Cerebellar cortex (tissue), 1 donor: Measurements from ENCODE around the gene FXYD2.
"Not testable (repeated sequence)": the region's sequence is repeated elsewhere in the genome, so short reads cannot be mapped to it uniquely, and the experiment has no call there.

Source experiments
- DNase-seq: peaks from one replicate; pipeline ENCODE4 v3.0.0-alpha.2; 2015; ENCODE audit warnings: low spot score

FXYD2 gene

DNA sequence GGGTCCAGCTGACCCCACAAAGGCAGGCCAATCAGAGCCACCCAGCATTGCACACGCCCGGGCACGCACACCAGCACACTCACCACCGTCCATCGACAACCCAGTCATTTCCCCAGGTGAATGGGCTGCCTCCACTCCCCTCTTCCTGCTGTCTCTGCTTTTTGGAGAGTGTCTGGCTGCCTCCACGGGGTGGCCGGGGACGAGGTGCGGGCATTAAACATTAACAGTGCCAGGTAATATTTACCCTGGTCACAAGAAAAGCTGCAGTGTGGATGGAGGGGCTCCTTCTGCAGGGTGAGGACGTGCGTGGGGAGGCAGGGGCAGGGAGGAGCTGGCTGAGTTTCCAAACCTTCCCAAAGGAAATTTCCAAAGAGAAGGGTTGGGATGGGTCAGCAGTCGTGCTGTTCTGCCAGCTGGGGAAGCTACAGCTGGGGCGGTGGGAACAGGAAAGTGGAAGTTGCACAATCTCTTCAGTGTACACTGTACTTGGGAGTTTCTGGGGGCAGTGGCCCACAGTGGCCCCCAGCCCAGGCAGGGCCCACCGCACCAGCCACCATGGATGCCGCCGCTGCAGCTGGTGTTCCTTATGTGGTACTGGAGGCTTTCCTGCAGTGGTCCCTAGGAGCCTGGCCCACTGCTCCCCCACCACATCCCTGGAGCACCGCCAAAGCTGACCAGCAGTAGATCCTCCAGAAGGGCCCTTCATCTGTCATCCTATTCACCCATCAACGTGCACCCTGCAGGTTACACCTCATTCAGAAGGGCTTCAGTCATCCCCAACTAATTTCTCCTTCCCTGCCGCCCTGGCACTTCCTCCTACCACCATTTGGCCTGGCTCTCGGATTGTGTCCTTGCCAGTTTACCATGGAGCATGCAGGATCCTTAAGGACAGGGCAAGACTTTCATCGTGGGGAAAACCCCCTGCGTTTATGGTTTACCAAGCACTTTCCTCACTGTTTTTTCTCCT lies at the start of gene FXYD2:
Gene FXYD2, minus strand, starts transcription at position 174 of the 967 bp plus-strand sequence. Its CDS starts 66 bp downstream, at position 108.
- DNase-seq, result peak; percentile 46

DNA sequence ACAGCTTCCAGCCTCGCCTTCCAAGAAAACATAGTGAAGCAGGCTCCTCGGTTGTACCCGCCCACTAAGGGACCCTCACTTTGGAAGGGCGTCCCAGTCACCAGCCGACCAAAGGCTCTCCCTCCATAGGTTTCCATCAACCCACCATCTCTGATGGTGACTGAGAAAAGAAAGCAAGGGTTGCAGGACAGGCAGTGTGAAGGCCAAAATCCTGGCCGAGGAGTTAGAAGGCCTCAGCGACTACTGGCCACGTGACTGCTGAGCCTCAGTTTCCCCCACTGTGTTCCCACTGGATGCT lies 49.2 kb upstream of the FXYD2 start:
- DNase-seq, result no peak

DNA sequence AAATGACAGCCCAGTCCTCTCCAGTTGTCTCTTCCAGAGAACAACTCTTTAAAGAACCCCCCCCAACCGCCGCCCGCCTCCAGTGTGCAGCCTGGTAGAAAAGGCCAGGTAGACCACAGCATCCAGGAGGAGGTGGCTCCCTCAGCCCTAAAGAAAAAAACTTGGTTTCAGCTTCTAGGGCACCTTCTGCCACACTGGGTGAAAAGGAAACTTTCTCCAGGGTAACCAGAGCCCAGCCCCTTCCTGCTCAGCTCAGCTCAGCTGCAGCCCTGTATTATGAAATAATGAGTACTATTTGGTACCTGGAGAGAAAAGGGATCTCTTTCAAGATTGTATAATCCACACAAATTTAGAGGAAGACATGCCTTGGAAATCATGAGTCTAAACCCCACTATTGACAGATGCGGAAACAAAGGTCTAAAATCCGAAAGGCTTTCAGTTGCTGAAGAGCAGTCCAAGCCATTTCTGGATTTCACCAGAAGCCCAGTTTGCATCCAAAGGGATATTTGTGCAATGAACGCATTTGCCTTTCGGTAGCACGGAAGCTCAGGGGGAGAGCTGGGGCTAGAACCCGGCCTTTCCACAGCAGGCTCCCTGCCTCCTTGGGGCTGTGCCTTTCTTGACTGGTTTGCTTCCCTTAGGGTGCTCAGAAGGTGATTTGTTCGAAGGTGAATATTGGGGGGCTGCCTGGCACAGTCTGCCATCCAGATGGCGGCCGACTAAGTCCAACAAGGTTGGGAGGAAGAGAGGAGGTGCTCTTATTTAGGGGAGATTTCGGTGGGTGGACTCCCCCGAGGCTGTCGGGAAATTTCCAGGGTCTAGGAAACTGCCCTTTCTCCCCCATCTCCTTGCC lies 48.7 kb upstream of the FXYD2 start:
- DNase-seq, result no peak

DNA sequence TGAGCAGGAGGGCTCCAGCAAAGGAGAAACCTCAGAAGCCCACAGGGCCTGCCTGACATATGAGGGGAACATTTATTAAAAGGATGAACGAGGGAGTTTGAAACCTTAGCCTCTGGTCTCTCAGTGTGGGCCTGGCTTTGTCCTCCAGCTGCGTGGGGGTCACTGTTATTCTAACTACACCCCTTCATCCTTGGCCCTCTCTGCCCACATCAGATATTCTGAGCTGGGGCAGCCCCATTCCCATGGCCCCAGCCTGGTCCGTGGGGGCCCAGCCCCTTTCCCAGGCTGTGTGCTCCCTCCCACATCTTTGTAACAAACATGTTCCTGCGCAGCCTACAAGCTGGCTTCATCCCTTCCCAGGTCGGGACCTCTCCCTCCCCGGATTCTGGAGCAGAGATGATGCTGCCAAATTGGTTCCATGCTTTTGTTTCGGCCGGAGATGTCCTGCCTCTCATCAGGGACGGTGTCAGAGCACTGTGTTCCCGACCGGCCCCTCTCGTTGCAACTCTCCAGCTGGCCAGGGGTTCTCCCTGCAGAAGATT lies 47.9 kb upstream of the FXYD2 start:
- peak; percentile 41 for DNase-seq

DNA sequence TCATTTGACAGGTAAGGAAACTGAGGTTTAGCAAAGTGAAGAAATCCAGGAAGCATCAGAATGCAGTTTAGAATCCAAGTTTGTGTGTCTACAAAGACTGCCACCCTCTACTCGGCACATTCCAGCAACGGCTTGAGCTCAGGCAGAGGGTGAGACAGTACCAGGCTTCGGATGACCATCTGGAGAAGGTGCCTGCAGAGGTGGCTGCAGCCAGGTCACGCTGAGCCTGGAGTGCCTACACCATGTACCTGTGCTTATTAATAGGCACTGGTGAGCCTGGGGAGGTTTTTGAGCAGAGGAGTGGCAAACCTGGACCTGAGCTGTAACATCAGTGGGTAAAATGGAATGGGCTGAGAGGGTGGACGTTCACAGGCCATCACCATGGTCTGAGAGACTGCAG lies 47.2 kb upstream of the FXYD2 start:
- DNase-seq, result peak; percentile 45

DNA sequence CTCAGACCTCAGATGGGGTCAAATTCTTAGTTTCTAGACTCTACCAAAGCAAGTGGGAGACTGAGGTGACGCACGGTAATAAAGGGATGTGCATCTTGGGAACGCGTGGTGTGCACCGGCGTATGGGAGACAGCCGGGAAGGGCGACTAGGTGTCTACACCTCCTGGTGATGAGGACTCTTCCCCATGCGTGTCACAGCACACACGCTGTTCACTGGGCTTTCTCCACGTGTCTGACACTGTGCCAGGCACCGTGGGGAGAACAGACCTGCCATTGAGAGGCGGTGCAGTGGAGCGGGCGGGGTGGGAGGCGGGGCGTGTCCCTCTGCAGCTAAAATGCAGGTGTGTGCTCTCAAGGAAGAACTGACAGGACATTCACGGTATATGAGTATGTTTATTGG lies 46.6 kb upstream of the FXYD2 start:
- peak; percentile 48 for DNase-seq

DNA sequence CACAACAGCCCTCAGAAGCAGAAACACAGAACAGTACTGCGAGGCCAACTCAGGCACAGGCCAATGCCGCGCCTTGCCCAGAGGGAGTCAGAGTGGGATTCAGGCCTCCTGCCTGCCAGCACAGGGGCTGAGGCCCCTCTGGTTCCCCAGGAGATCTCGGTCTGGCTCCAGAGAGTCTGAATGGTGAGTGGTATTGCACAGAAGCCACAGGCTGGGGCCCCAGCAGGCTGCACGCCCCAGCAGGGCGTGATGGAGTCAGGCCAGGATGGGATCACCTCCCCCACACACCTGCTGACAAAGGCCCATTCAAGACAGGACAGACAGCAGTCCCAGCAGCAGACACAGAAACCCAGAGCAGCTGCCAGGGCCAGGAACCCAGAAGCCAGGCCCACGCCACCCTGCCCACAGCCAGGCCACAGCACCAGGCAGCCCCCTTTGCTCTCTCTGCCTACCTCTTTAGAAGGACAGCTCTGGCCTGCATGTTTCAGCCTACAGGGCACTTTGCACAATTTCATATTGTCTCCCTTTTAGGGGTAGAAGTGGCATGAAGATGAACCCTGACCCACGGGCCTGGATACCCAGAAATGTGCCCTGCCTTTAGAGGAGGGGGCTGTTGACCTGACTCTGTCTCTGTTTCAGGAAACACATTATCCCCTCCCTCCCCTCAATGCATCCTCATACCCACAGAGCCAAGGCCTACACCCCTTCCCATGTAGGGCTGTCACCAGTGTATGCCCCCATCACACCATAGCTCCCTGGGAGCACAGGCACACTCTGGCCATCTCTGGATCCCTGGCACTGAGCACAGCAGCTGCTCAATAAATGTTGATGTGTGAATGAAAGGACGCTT lies 45.8 kb upstream of the FXYD2 start:
- peak; percentile 49 for DNase-seq

DNA sequence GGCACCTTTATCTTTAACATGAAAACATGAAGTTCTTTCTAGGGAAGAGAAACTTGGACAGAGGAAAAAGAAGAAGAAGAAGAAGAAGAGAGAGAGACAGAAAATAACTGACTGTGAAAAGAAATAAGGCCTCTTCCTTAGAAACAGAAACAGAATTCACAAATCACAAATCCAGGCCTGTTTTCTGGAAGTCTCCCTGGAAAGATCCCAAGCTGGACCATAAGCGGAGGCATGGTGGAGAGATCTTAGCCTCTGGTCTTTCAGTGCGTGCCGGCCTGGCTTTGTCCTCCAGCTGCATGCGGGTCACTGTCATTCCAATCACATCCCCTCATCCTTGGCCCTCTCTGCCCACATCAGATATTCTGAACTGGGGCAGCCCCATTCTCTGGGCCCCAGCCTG lies 45.1 kb upstream of the FXYD2 start:
- peak; percentile 22 for DNase-seq

DNA sequence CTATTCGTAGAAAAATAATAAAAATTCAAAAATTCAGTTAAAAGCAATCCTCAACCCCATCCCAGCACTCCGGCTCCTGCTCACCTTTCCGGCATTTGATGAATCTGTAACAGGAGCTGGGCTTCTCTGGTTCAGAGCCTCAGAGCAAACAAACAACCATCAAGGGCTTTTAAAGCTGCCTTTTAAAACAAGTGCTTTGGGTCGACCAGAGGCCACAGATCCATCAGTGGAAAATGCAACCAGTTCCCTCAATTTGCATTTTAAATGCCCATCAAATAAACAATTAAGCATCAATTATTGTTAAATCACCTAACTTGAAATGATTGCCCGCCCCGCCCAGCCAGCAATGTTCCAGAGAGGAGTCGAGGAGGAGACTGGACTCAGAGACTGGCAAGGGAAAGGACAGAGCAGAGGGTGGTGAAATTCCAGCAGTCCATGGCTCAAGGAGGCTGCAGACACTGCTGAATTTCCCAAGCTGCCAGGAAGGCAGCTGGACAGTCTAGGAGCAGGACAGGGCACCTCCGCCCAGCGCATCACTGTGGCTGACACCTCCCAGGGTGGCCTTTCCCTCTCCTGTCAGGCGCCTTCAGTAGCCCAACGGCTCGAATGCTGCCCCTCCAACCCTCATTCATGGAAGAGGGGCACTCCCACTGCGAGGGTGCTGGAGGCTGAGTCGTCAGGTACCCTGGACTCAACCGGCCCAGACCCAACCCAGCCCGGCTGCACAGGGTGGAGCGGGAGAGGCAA lies 44.4 kb upstream of the FXYD2 start:
- peak; percentile 37 for DNase-seq

DNA sequence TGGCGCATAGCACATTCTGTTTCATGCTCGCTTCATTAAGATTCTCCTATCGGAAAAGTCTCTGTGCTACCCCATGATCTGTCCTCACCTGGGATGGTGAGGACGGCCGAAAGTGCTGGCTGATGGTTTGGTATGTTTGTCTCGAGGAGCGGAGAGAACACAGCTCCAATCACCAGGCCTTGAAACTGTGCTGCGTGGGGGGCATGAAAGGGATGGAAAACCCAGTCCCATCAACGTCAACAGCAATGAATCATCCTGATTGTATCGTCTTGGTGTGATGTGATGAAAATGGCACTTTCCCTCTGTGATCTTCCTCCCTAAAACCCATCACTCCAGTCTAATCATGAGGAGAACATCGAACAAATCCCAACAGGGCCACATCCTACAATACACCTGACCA lies 43.5 kb upstream of the FXYD2 start:
- DNase-seq, result no peak

DNA sequence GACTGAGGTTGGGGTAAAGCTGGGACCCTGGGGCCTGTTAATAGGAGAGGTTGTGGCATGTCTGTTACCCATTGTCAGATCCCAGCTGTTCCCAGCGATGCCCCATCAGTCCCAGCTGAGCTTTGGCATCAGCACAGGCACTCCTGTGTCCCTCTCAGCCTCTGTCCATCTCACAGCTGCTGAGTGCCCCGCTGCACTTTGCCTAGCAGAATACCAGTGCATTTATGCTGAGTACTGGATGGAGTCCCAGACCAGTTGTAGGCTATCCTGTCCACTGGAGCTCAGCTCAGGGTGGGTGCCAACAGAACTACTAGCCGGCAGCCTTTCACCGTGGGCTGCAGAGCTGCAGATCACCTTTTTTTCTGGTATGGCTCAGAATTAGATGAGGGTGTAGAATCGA lies 42.0 kb upstream of the FXYD2 start:
- peak; percentile 67 for DNase-seq

DNA sequence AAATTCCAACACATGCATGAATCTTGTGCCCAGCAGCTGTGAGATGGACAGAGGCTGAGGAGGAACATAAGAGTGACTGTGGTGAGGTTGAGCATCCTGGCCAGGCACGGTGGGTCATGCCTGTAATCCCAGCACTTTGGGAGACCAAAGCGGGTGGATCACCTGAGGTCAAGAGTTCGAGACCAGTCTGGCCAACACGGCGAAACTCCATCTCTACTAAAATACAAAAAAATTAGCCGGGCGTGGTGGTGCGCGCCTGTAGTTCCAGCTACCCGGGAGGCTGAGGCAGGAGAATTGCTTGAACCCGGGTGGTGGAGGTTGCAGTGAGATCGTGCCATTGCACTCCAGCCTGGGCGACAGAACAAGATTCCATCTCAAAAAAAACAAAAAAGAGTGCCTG lies 41.0 kb upstream of the FXYD2 start:
- not testable (repeated sequence) for DNase-seq

DNA sequence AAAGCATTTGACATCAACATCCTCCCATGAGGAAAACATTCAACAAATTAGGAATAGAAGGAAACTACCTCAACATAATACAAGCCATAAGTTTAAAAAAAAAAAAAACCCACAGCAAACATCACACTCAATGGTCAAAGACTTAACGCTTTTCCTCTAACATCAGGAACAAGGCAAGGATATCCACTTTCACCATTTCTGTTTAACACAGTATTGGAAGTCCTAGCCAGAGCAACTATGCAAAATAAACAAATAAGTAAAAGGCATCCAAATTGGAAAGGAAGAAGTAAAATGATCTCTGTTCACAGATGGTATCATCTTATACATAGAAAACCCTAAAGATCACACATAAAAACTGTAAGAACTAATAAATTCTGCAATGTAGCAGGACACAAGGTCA lies 38.8 kb upstream of the FXYD2 start:
- no peak for DNase-seq

DNA sequence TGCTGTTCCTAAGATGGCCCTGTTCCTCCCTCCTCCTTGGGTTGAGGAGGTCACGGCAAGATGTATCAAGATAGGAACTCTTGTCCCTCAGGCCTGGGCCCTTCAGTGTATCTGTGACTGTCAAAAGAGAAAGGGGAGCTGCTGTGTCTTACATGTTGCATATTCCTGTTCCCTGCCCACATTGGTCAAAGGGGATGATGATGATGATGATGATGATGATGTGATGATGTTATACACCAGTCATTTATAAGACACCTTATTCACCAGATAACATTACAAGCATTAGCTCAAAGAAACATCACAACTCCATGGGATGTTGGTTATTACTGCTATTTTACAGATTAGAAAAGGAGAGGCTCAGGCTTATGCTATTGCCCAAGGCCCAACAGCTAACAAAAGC lies 38.2 kb upstream of the FXYD2 start:
- DNase-seq, result no peak

DNA sequence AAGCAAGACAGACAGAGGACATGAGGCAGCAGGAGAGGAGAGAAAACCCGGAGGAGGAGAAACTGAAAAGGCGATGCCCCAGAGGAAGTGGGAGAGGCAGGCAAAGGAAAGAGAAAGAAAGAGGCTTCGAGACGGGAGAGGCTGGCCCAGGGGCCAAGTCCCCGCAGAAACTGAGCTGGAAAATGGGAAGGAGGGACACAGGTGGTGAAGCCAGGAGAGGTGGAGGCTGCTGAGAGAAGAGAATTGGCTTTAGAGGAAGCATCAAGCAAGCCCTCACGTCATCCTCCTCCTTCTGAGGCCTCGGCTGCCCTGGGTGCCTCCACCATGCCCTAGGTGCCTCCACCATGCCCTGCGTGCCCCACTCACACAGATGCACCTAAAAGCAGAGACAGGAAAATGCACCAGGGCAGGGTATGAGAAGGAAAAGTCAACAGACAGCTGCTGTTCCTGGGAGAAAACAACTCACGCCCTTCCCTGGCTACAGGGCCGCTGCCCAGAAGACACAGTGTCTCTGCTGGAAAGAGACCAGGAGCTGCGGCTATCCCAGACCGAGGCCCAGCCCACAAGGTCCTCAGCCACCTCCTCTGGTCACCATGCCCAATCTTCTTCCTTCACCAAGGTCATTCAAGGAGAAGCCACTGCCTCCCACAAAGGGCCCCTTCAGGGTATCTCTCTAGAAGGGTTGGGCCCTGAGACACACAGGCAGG lies 37.6 kb upstream of the FXYD2 start:
- no peak for DNase-seq

DNA sequence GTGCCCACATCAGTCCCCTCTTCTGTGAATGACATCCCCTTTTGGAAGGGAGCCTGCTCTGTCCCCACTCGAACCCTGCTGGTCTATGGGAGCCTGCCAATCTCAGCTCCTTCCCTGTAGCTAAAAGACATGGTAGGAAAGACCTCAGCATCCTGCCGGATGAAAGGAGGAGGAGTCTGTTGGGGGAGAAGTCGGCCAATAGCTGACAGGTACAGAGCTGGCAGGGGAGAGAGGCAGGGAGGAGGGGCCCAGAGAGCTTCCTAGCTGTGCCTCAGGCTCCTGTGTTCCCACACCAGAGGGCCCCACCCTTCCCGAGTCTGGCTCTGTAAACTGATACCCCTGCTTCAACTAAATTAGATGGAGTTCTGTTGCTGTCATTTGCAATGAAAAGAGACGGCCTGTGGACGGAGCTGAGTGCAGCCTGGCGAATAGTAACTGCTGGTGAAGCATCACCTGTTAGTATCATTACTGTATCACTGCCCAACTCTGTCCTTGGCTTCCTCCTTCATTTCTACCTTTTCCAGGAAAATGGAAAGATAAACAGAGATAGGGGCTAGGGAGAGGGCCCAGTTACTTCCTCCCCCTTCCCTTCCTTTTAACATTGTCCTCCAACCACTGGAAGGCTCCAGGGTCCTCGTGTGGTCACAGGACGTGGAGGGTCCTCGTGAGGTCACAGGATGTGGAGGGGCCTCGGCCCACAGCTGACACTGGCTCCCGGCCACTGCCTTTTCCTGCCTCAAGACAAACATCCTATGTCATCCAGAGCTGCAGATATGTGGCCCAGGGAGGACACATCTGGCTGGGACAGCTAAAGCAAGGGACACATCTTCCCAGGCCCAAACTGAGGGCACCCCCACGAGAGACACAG lies 36.8 kb upstream of the FXYD2 start:
- peak; percentile 87 for DNase-seq

DNA sequence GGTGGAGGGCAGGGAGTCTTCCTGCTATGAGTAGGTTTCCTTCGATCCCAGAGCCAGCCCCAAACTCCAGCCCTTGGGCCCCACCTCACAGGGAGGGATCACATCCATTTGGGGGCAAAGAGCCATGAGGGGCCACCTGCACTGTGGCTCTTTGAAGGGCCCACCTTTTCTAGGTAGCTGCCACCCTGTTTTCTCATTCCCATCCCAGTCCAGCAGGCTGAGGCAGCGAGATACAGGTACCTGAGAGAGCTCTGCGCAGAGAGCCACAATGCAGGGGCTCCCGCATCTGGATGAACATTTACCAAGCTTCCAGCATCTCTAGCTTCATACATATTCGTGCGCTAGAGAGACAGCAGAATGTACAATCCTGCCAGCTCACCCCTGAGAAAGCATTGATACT lies 35.6 kb upstream of the FXYD2 start:
- no peak for DNase-seq

DNA sequence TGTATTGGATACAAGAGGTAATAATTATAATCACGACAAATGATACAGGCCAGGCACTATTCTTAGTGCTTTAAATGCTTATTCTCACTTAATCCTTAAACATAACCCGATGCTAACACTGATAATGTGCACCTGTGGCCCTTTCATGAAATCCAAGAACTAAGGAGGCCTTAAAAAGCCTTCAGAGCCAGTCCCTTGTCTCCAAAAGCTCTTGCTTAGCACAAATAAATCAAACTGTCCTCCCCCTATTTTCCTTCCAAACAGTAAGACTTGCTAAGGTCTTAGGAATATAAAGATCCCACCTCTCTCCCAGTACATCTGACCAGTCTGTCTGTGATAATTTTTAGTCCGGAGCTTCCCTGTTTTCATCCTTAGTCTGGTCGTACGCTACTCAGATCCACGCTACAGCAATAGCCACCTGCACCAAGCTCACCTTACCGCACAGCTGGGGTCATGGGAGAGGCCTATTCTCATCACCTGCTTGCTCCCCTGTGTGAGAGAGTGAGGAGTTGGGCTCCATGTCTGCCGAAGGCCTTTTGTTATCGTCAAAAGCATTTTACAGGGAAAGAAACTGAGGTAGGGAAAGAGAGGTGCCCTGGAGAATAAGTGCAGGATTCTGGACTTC lies 35.1 kb upstream of the FXYD2 start:
- DNase-seq, result no peak

DNA sequence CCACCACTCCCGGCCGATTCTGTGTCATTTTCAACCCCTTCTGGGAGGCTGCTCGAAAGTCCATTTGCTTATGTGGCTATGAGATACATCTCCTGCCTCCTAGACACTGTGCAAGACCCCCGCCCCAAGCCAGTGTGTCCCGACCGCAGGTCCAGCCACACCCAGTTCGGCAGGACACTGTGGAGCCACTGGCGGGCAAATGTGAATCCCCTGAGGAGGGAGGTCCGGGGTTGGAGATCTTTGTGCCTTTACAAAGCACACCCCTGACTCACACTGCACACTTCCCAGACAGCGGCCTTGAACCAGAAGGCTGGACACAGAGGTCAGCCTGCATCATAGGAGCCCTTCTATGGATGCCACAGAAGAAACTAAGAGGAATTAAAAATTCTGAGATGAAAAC lies 34.5 kb upstream of the FXYD2 start:
- no peak for DNase-seq
